H1 (cell line): Measurements from ENCODE around the gene MLPH.

Source experiments
- EP300 ChIP-seq, 2 experiments: IDR thresholded peaks; 1 replicate in 1 of 2; 2 replicates in 1 of 2; pipeline ENCODE4 v1.6.1; 2011 to 2012; ENCODE audit warnings: low read depth in 2 of 2, low read length in 2 of 2, mild to moderate bottlenecking in 2 of 2, borderline replicate concordance in 1 of 2, inconsistent platforms in 1 of 2, moderate library complexity in 1 of 2
- EZH2 ChIP-seq: fragments of 200-600 bp; sonication (generic); IDR thresholded peaks from 2 replicates; pipeline ENCODE4 v1.7.1; 2012; ENCODE audit warnings: low read depth, mild to moderate bottlenecking, moderate library complexity, low read length, inconsistent platforms; ENCODE audit not compliant: severe bottlenecking

DNA sequence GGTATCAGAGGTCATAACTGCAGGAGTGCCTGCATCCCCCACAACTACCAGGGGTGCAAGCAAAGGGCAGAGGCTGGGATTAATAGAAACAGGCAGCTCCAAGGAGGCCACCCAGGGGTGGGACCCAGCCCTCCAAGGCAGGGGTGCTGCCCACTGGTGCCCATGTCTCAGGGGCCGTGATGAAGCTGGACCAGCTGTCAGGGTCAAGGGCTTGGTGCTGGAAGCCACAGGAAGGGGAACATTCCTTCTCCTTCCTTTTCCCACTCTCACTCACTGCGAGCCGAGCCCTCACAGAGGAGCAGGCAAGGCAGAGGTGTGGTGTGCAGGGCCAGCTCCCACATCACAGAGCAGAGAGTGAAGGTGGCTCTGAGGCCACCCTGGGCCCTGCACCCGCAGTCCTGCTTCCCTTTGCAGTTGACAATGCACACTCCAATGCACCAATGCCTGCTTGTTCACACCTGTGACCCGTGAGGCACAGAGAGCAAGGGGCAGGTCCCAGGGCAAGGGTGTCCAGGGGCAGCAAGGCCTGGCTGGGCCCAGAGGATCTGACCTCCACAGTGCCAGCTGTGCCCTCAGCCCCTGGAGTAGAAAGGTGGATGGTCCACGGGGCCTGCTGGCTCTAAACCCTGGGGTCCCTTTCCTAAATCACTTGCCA, 28.7 kb downstream of the MLPH start:
- TF ChIP-seq EZH2: no peak
- no peak for TF ChIP-seq EP300 (IDR thresholded peaks at IDR 0.05; ENCODE audit: borderline replicate concordance in 1 of 2, low read depth in 2 of 2, low read length in 2 of 2)
